Measurements from ENCODE around the gene ERF.
A peak's percentile ranks its signal among the peaks of the same experiment; 100 is the strongest.

ERF gene

GRCh38 chr19:42287017-42287826, 32.3 kb upstream of the ERF start:
- no peak for DNase-seq (ENCODE audit: low read depth in 2 of 2)

GRCh38 chr19:42286349-42287016, 31.6 kb upstream of the ERF start:
- DNase-seq (ENCODE audit: low read depth in 2 of 2): no peak

- DNase-seq (ENCODE audit: low read depth in 2 of 2): no peak
Measured at GRCh38 chr19:42285988-42286348, 31.0 kb upstream of the ERF start.

- no peak for DNase-seq (ENCODE audit: low read depth in 2 of 2)
Measured at GRCh38 chr19:42285541-42285941, 30.6 kb upstream of the ERF start.

- DNase-seq (ENCODE audit: low read depth in 2 of 2): no peak
Measured at GRCh38 chr19:42284591-42285341, 29.8 kb upstream of the ERF start.

GRCh38 chr19:42284066-42284501, 29.2 kb upstream of the ERF start:
- peak; percentile 48 to 72 for DNase-seq (ENCODE audit: low read depth in 2 of 2)

- peak; percentile 91 to 92 for DNase-seq (ENCODE audit: low read depth in 2 of 2)
Measured at GRCh38 chr19:42283188-42284065, 28.5 kb upstream of the ERF start.

GRCh38 chr19:42282819-42283187, 27.9 kb upstream of the ERF start:
- no peak for DNase-seq (ENCODE audit: low read depth in 2 of 2)

- no peak for DNase-seq (ENCODE audit: low read depth in 2 of 2)
Measured at GRCh38 chr19:42281827-42282762, 27.2 kb upstream of the ERF start.

- DNase-seq (ENCODE audit: low read depth in 2 of 2): no peak
Measured at GRCh38 chr19:42281146-42281826, 26.4 kb upstream of the ERF start.

GRCh38 chr19:42280815-42281145, 25.9 kb upstream of the ERF start:
- no peak for DNase-seq (ENCODE audit: low read depth in 2 of 2)

GRCh38 chr19:42279902-42280814, 25.2 kb upstream of the ERF start:
- DNase-seq (ENCODE audit: low read depth in 2 of 2): peak; percentile 64 to 73

- DNase-seq (ENCODE audit: low read depth in 2 of 2): no peak
Measured at GRCh38 chr19:42279155-42279901, 24.4 kb upstream of the ERF start.

GRCh38 chr19:42278452-42279154, 23.7 kb upstream of the ERF start:
- DNase-seq (ENCODE audit: low read depth in 2 of 2): no peak

GRCh38 chr19:42277821-42278451, 23.0 kb upstream of the ERF start:
- no peak for DNase-seq (ENCODE audit: low read depth in 2 of 2)

GRCh38 chr19:42276821-42277220, 21.9 kb upstream of the ERF start:
- no peak for DNase-seq (ENCODE audit: low read depth in 2 of 2)

GRCh38 chr19:42276284-42276683, 21.4 kb upstream of the ERF start:
- no peak for DNase-seq (ENCODE audit: low read depth in 2 of 2)
